Mesodermal cell (in vitro differentiated cells): ENCODE results near the gene KCNE4.

Experiments
- H3K27ac ChIP-seq: 2 replicates; pipeline ENCODE4 v1.7.0; 2013; ENCODE audit warnings: mild to moderate bottlenecking, low read depth, low read length, moderate library complexity; ENCODE audit not compliant: severe bottlenecking
- H3K36me3 ChIP-seq: 2 replicates; pipeline ENCODE4 v1.7.1; 2013; ENCODE audit warnings: mild to moderate bottlenecking, low read length, moderate library complexity; ENCODE audit not compliant: control insufficient read depth, insufficient read depth
- H3K4me1 ChIP-seq: one replicate; pipeline ENCODE4 v1.7.1; 2013; ENCODE audit warnings: mild to moderate bottlenecking, low read length; ENCODE audit not compliant: insufficient read depth, control insufficient read depth, poor library complexity, severe bottlenecking
- H3K4me3 ChIP-seq: 2 replicates; pipeline ENCODE4 v1.7.0; 2013; ENCODE audit warnings: low read length, control low read depth, mild to moderate bottlenecking; ENCODE audit not compliant: insufficient read depth, poor library complexity, severe bottlenecking; ENCODE audit errors: extremely low read depth
- H3K9me3 ChIP-seq: 2 replicates; pipeline ENCODE4 v1.7.1; 2013; ENCODE audit warnings: mild to moderate bottlenecking, low read length, moderate library complexity; ENCODE audit not compliant: control insufficient read depth
- WGBS, 2 experiments: methylation state at CpG; one replicate each; pipeline ENCODE4 v1.1.5; 2013; ENCODE audit warnings: missing lambda C conversion rate in 2 of 2; ENCODE audit not compliant: insufficient coverage in 2 of 2; 5-methylcytosine and 5-hydroxymethylcytosine counted together

Gene KCNE4

DNA sequence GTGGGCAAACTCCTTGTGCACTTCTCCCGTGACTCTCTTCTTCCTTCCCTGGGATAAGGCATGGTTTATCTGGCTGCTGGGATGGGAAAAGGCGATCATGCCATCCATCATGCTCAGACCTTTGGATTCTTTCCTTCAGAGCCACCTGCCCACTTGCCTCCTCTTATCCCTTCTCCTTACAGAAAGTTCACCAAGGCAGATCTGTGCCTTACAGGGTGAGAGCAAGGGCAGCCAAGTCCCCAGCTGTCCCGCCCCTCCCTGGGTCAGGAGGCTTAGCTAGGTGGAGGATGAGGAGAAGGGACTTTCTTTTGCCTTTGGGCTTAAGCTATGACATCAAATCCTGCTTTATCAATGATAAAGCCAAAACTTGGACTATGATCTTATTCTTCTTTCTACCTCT, 47.6 kb downstream of the KCNE4 start:
- H3K4me3 ChIP-seq: no peak overlapping the region
- 93 to 100% methylated on average over 1 to 2 of the region's 3 CpGs for WGBS, 2 experiments
- no peaks in the 10 kb centered on the region for H3K36me3 ChIP-seq
- no peaks in the 10 kb centered on the region for H3K9me3 ChIP-seq
- peaks cover 3% of the 10 kb centered on the region for H3K4me1 ChIP-seq
- no peak overlapping the region for H3K27ac ChIP-seq

- Histone ChIP-seq H3K36me3 (no peaks in the 10 kb centered on the region), H3K27ac (no peak overlapping the region), H3K4me3 (no peak overlapping the region), H3K9me3 (no peaks in the 10 kb centered on the region), H3K4me1 (peaks cover 3% of the 10 kb centered on the region)
- 81 to 85% methylated on average over 3 of the region's 4 CpGs for WGBS, 2 experiments
These were observed 48.1 kb downstream of the KCNE4 start for GRCh38 chr2:223100061-223100511.

DNA sequence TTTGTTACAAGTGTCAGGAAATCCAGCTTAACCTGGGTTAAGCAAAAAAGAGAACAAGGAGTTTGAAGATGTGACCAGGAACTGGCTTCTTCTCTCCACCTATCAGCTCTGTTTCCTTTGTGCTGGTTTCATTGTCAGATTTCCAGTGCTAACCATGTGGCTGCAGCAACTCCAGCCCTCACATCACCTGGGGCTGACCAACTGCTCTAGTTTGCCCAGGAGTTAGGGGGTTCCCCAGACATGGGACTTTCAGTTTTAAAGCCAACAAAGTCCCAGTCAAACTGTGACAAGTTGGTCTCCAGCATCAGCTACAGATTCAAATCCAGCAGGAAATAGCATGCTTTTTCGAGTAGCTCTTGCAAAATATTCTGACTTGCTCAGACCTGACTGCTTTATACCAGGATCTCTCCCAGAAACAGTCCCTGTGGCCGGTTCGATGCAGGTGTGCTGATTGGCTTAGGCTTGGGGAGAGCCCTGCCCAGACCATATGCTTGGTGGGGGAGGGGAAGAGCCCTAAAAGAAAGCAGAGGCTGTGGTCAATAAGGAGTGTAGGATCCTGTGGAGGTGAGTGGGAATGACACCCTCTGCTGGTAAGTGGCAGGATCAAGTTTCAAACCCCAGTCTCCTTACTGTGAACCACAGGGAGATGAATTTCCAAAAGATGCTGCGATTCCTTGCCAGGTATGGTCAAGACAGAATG, 49.5 kb downstream of the KCNE4 start:
- H3K4me1 ChIP-seq: peaks cover 3% of the 10 kb centered on the region
- H3K27ac ChIP-seq: no peak overlapping the region
- H3K9me3 ChIP-seq: no peaks in the 10 kb centered on the region
- 49 to 80% methylated on average over 1 to 4 of the region's 4 CpGs for WGBS, 2 experiments
- H3K4me3 ChIP-seq: no peak overlapping the region
- no peaks in the 10 kb centered on the region for H3K36me3 ChIP-seq

- Histone ChIP-seq H3K36me3 (no peaks in the 10 kb centered on the region), H3K27ac (no peak overlapping the region), H3K4me1 (peaks cover 3% of the 10 kb centered on the region), H3K9me3 (no peaks in the 10 kb centered on the region), H3K4me3 (no peak overlapping the region)
- WGBS, 2 experiments: 85 to 100% methylated on average over 1 to 2 of the region's 3 CpGs
These were observed 50.0 kb downstream of the KCNE4 start for GRCh38 chr2:223102040-223102400.

DNA sequence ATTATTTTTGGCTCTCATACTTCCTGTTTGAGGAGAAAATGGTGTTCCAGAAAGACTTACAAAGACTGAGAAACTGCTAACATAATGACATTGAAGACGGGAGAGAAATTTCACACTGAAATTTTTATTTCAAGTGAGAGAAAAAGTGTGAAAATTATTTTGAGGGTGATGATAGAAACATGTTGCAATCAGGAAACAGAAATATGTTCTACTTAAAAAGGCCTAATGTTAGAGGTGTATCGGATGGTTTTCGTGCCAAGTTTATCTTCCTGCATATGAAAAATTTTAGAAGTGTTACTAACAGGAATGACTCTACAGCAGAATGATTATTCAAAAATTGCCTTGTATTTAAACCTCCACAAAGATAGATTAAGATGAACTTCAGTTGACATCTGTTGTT, 50.5 kb downstream of the KCNE4 start:
- H3K36me3 ChIP-seq: no peaks in the 10 kb centered on the region
- H3K9me3 ChIP-seq: no peaks in the 10 kb centered on the region
- WGBS, 2 experiments: 92 to 100% methylated on average over 1 of the region's 3 CpGs
- no peak overlapping the region for H3K27ac ChIP-seq
- peaks cover 3% of the 10 kb centered on the region for H3K4me1 ChIP-seq
- no peak overlapping the region for H3K4me3 ChIP-seq

GRCh38 chr2:223104336-223105132, 52.5 kb downstream of the KCNE4 start:
- Histone ChIP-seq H3K36me3 (no peaks in the 10 kb centered on the region), H3K4me1 (peaks cover 3% of the 10 kb centered on the region), H3K4me3 (no peak overlapping the region), H3K27ac (no peak overlapping the region), H3K9me3 (no peaks in the 10 kb centered on the region)
- WGBS, 2 experiments: 90 to 93% methylated on average over 3 to 4 of the region's 8 CpGs
